GM03348 (cell line): ENCODE results near the gene KRTAP6-2.

Source experiments
- DNase-seq: peaks from one replicate; pipeline ENCODE4 v3.0.0; 2012; ENCODE audit warnings: low spot score

The KRTAP6-2 gene

DNA sequence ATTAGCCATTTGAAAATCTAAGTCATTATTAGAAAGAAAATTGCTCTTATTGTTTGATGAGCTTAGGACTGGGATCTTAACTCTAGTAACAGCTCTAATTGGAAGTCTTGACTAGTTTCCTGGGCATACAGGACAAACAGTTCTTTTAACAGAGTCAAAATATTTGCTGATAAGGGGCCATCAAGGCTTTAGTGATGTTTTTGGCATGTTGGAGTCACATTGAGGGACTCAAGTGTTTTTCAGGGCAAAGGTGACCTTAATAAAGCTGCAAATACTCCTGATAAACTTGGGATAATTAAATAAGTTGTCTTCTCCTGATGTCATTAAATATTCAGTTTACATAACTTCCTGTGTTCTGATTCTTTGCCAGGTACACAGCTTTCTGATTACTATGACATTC, 31.1 kb downstream of the KRTAP6-2 start:
- no peak for DNase-seq

DNA sequence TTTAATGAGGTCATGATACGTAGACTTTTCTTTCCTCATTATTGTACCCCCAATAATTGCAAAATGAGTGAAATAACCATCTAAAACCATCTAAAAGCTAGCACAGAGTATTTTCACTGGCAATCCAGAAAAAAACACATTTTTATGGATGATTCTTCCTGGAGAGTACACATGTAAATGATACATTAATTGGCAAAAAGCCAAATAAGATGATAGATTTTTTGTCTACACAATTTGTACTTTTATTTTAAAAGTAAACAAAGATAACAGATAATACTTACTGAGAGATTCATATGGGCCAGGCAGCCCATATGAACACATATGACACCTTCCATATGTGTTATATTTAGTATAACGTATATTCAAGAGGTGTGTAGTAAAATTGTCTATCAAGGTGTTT, 35.1 kb downstream of the KRTAP6-2 start:
- DNase-seq = no peak

DNA sequence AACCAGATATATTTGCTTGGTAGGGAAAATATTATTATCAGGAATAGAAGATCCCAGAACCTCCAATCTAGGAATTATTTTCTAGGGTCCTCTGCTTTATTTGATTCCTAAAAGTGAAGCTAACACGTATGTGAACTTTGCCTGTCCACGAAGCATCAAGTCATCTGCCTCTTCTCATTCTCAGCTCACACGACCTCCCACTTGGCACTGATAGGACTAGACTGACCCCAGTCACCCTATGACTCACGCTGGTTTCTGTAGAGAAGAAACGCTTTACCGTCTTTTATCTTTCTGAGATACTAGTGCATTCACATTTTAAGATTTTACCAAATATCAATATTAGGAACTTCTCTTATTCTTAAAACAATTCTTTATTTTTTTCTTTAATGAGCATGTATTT, 35.6 kb downstream of the KRTAP6-2 start:
- DNase-seq = no peak

DNA sequence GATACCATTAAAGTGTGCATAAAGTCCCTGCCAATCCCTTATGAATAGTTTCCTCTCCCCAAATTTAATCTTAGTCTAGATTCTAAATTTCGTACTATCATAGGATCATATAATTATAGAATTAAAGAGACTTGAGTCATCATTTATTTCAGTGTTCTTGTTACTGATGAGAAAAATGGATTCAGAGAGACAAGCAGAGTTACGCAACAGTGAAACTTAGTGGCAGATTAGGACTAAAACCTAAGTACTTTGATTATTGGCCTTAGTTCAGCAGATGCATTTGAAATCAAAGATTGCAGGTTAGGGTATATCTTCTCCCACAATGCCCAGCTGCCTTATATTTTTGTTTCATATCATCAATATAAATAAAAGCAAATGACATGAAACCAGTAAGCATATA, 36.7 kb downstream of the KRTAP6-2 start:
- no peak for DNase-seq

DNA sequence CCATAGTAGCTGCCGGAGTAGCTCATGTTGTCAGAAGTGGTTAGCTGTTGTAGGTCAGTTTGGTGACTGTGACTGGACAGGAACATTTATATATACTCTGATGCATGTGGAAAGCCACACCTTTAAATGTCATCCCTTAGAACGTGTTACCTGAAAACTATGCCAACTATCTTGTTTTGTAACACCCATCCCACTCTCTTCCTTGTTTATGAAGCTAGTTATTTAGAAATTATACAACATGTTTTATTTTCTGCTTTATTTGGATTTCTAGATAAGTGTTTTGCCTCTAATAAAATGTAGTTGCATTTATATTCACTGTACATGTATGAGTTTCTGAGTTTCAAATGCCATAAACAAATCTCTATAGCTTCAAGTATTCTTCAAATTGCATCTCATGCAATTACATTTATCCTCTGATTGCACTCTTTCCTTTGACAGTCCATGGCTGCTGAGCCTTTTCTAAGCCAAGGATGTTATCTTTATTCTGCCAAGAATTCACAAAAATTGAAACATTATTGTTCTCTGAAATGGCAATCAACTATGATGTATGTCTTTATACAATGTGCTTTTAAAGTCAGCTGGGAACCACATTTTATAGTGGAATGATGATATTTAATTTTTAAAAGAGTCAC, 37.3 kb downstream of the KRTAP6-2 start, which contains the start of gene KRTAP19-7:
Gene KRTAP19-7 (minus strand): TSS at position 51 of the 632 bp plus-strand sequence. CDS start 25 bp downstream, at position 26.
- DNase-seq = no peak

DNA sequence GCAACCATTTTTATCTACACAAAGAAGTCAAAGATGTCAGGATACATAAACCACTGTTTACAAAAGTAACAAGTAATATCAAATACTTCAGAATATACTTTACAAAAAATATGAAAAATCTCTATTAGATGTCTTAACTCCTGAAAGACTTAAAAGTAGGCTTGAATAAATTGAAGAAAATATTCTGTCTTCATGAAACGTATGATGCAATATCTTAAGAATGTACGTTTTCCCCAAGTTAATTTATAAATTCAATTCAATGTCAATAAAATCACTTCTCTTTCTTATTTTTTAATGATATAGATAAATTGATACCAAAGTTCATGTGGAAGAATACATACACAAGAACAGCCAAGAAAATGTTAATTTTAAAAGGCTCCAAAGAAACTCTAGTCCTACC, 43.6 kb downstream of the KRTAP6-2 start:
- DNase-seq = no peak

DNA sequence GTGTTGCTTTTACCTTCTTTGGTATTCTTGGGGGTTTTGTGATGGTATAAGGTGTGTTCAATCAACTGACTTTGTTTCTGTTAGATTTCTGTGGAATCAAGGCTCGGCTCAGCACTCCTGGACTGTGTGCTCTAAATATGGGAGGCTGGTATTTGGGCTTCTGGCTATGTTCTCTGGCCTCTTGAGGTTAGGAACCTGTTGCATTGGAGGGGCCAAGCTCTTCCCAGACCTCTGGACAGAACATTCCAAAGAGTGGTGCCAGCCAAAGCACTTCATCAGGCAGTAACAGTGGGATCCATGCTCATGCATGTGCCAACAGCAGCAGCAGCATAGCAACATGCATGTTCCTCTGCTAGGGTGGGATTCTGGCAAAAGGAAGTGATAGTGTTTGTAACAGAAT, 45.9 kb downstream of the KRTAP6-2 start:
- DNase-seq = no peak
